OCI-LY7 (cell line): ENCODE data around the gene TPM1. TPM values are rescaled to one million over a fixed set of nuclear protein-coding genes. Genes with fewer than 3 reads are reported as not detected.

ENCODE experiments used
- BruUV-seq: library from RNA; stranded (reverse); fragments of 400-500 nt; replicated peaks from 2 replicates; lab custom pipeline; 2021; lab: Mats Ljungman, UMichigan
- CTCF ChIA-PET: fragments of 300-600 bp; sonication (Branson Sonifier 250); formaldehyde crosslinking; loops from one replicate; lab custom pipeline; 2022; ENCODE audit warnings: antibody characterized with exemption; ENCODE audit not compliant: unreplicated experiment; lab: Charles Lee
- POLR2A ChIA-PET: fragments of 300-600 bp; sonication (Branson Sonifier 250); formaldehyde crosslinking; loops from one replicate; lab custom pipeline; 2022; ENCODE audit warnings: antibody characterized with exemption; lab: Charles Lee
- DNase-seq: peaks from one replicate; pipeline ENCODE4 v3.0.0-alpha.2; 2015; ENCODE audit warnings: low spot score
- H2AFZ ChIP-seq: fragments of 200-600 bp; sonication (generic), shearing (Covaris generic); 2 replicates; pipeline ENCODE4 v1.6.1; 2014; ENCODE audit warnings: mild to moderate bottlenecking, antibody characterized with exemption, low read length, moderate library complexity
- H3K27ac ChIP-seq: fragments of 200-600 bp; sonication (generic); 2 replicates; pipeline ENCODE4 v1.5.1; 2014; ENCODE audit warnings: mixed run types, low read depth, mild to moderate bottlenecking, moderate library complexity, low read length, inconsistent platforms; ENCODE audit not compliant: poor library complexity, severe bottlenecking
- H3K36me3 ChIP-seq: fragments of 200-600 bp; sonication (generic); 2 replicates; pipeline ENCODE4 v1.6.1; 2014; ENCODE audit warnings: mild to moderate bottlenecking, antibody characterized with exemption, low read length, moderate library complexity, mixed read lengths; ENCODE audit not compliant: insufficient read depth
- H3K4me1 ChIP-seq: fragments of 200-600 bp; sonication (generic); 2 replicates; pipeline ENCODE4 v1.5.1; 2014; ENCODE audit warnings: mild to moderate bottlenecking, low read length; ENCODE audit not compliant: insufficient read depth, poor library complexity, severe bottlenecking
- H3K4me2 ChIP-seq: fragments of 200-600 bp; sonication (generic); 2 replicates; pipeline ENCODE4 v1.6.1; 2014; ENCODE audit warnings: mild to moderate bottlenecking, low read length
- H3K4me3 ChIP-seq: fragments of 200-600 bp; sonication (generic); 2 replicates; pipeline ENCODE4 v1.5.1; 2014; ENCODE audit warnings: mild to moderate bottlenecking, low read depth, low read length; ENCODE audit not compliant: poor library complexity, severe bottlenecking
- H3K79me2 ChIP-seq: fragments of 200-600 bp; sonication (generic); 2 replicates; pipeline ENCODE4 v1.6.1; 2016; ENCODE audit warnings: low read depth, mild to moderate bottlenecking, low read length, moderate library complexity, mixed read lengths; ENCODE audit not compliant: insufficient read depth
- H3K9me2 ChIP-seq: fragments of 200-600 bp; sonication (generic); 2 replicates; pipeline ENCODE4 v1.6.1; 2016; ENCODE audit warnings: mild to moderate bottlenecking, low read length, mixed read lengths; ENCODE audit not compliant: insufficient read depth
- H3K9me3 ChIP-seq: fragments of 200-600 bp; sonication (generic); 2 replicates; pipeline ENCODE4 v1.6.1; 2014; ENCODE audit warnings: mild to moderate bottlenecking, mixed run types, low read length, mixed read lengths
- H4K20me1 ChIP-seq: fragments of 200-600 bp; sonication (generic); 2 replicates; pipeline ENCODE4 v1.6.1; 2014; ENCODE audit warnings: mild to moderate bottlenecking, antibody characterized with exemption, low read length, moderate library complexity, mixed read lengths; ENCODE audit not compliant: insufficient read depth
- EZH2phosphoT487 ChIP-seq: fragments of 200-600 bp; sonication (generic); IDR thresholded peaks from 2 replicates; pipeline ENCODE4 v1.6.1; 2018; ENCODE audit warnings: low read depth, borderline replicate concordance, mild to moderate bottlenecking, mixed run types, antibody characterized with exemption, low read length, moderate library complexity, mixed read lengths
- intact Hi-C: fragments of 100-400 bp; cut with micrococcal nuclease; formaldehyde crosslinking; loops from one replicate; pipeline ENCODE4 v1.10.0; 2022; ENCODE audit not compliant: unreplicated experiment
- total RNA-seq, 2 experiments: library from RNA; depleted of rRNA in 1 of 2; stranded (reverse); fragments of >200 nt in 1 of 2; shearing (Covaris generic) in 1 of 2; gene quantifications; 2 replicates each; pipeline ENCODE4 v1.2.3, GENCODE V29; 2014 to 2022
- TF ChIP-seq, protein P1 (sequence below): fragments of 200-600 bp; sonication (generic); conservative IDR thresholded peaks from 2 replicates; pipeline ENCODE4 v1.5.1; 2014; ENCODE audit warnings: mild to moderate bottlenecking, antibody characterized with exemption, low read length, moderate library complexity, mixed read lengths

Gene TPM1
- total RNA-seq, 2 experiments from 2014 or later, result 19.3 to 19.9 TPM

DNA sequence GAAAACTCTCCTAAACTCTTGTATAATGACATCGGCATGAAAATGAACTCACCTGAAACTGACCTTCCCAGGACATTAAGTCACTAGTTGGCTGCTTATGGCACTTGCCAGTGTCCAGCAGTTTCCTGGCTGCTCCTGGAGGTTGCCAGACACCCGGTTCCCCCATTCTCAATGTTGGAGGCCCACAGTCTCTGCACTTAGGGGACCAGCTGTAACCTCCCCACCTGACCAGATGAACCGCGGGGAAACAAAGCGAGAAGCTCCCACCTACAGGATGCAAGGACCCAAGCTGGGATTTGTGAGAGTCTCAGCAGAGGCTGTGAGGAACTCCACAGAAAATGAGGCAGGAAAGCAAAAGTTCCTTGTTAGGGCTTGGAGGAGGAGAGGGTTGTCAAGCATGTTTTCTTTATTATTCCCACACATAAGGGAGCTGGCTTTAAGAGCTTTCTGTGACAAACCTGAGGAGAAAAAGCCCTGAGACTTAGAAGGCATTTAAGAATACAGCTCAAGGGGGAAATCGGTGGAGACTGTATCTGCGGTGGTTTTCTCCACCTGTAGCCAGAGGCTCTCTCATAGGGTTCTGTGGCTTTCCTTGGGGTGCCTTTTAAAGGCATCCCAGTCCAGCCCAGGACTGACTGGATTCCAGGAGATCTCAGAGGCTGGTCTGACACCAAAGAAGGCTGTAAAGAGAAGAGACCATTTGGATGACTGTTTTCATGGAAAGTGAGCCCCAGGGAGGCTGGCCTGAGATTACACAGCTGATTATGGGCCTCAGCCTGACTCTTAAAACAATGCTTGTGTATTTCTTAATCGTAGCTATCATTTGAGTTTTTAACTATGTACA, 4.6 kb downstream of the TPM1 start:
- no peak for DNase-seq
- peaks cover 20% of the 10 kb centered on the region for H3K4me1 ChIP-seq
- intact Hi-C loops, result loop anchor here (5.0 to 10.0 kb wide), 2 partner anchors 230 to 358 kb away; partner anchors contain the start of gene APH1B
- peak overlapping the region; percentile 84 for H3K4me2 ChIP-seq
- TF ChIP-seq EZH2phosphoT487, result no peak
- TF ChIP-seq, protein P1, sequence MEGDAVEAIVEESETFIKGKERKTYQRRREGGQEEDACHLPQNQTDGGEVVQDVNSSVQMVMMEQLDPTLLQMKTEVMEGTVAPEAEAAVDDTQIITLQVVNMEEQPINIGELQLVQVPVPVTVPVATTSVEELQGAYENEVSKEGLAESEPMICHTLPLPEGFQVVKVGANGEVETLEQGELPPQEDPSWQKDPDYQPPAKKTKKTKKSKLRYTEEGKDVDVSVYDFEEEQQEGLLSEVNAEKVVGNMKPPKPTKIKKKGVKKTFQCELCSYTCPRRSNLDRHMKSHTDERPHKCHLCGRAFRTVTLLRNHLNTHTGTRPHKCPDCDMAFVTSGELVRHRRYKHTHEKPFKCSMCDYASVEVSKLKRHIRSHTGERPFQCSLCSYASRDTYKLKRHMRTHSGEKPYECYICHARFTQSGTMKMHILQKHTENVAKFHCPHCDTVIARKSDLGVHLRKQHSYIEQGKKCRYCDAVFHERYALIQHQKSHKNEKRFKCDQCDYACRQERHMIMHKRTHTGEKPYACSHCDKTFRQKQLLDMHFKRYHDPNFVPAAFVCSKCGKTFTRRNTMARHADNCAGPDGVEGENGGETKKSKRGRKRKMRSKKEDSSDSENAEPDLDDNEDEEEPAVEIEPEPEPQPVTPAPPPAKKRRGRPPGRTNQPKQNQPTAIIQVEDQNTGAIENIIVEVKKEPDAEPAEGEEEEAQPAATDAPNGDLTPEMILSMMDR, result no peak
- H3K27ac ChIP-seq, result no peak overlapping the region
- no peaks in the 10 kb centered on the region for H3K36me3 ChIP-seq
- no peaks in the 10 kb centered on the region for H3K79me2 ChIP-seq
- H3K9me2 ChIP-seq, result no peaks in the 10 kb centered on the region
- peak overlapping the region; percentile 89 for H3K4me3 ChIP-seq
- H4K20me1 ChIP-seq, result no peaks in the 10 kb centered on the region
- ChIA-PET CTCF (interaction anchor here (0.6 to 1.1 kb wide), 3 partner anchors 12 to 118 kb away, joined by 3 read pairs; no protein-coding TSS in a partner anchor), POLR2A (interaction anchor here (0.6 to 1.1 kb wide), 3 partner anchors 16 to 109 kb away, joined by 3 read pairs; no protein-coding TSS in a partner anchor)
- no peaks in the 10 kb centered on the region for H3K9me3 ChIP-seq
- BruUV-seq, result no TSS peak
- H2AFZ ChIP-seq, result peak overlapping the region; percentile 97

DNA sequence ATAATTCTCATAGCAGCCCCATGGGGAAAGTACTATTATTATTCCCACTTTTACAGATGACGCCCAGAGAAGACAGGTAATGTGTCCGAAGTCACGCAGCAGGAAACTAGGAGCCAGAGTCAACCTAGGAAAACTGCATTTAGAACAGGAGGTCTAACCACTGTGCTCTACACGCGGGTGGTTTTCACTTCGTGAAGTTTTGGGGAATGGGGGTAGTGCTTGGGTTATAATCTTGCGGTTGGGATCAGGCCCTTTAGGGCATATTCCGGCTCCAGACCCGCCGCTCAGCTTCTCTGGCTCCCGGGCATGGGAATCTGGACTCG, 5.2 kb downstream of the TPM1 start:
- Histone ChIP-seq H3K79me2 (no peaks in the 10 kb centered on the region), H3K27ac (no peak overlapping the region), H3K36me3 (no peaks in the 10 kb centered on the region), H4K20me1 (no peaks in the 10 kb centered on the region), H3K9me2 (no peaks in the 10 kb centered on the region), H3K9me3 (no peaks in the 10 kb centered on the region), H3K4me1 (peaks cover 20% of the 10 kb centered on the region), H2AFZ (peak overlapping the region; percentile 97), H3K4me3 (peak overlapping the region; percentile 89), H3K4me2 (peak overlapping the region; percentile 84)
- intact Hi-C loops, result loop anchor here (2.0 to 10.0 kb wide), 3 partner anchors 45 to 357 kb away; partner anchors contain the start of gene APH1B
- CTCF ChIA-PET, result interaction anchor here (0.6 to 1.1 kb wide), 3 partner anchors 11 to 118 kb away, joined by 3 read pairs; no protein-coding TSS in a partner anchor
- no TSS peak for BruUV-seq
- no peak for TF ChIP-seq EZH2phosphoT487
- TF ChIP-seq, protein P1, result no peak
- POLR2A ChIA-PET, result interaction anchor here (0.6 to 1.1 kb wide), 2 partner anchors 16 to 108 kb away, joined by 3 read pairs; no protein-coding TSS in a partner anchor
- no peak for DNase-seq
